Loucy (cell line): ENCODE measurements around the gene SLC22A16.
"Not testable (repeated sequence)": the region's sequence is repeated elsewhere in the genome, so short reads cannot be mapped to it uniquely, and the experiment has no call there.

Experiments used
- H2AFZ ChIP-seq: fragments of 200-600 bp; sonication (generic); 2 replicates; pipeline ENCODE4 v1.6.0; 2016; ENCODE audit warnings: antibody characterized with exemption, mild to moderate bottlenecking, low read length, moderate library complexity
- H3F3A ChIP-seq: fragments of 200-600 bp; 2 replicates; pipeline ENCODE4 v1.6.0; 2016; ENCODE audit warnings: antibody characterized with exemption, low read depth, mild to moderate bottlenecking
- H3K27me3 ChIP-seq: fragments of 200-600 bp; sonication (generic); 2 replicates; pipeline ENCODE4 v1.6.1; 2014; ENCODE audit warnings: low read length, mild to moderate bottlenecking; ENCODE audit not compliant: insufficient read depth, poor library complexity, severe bottlenecking
- H3K36me3 ChIP-seq: fragments of 200-600 bp; sonication (generic); 2 replicates; pipeline ENCODE4 v1.6.1; 2016; ENCODE audit warnings: low read length; ENCODE audit not compliant: insufficient read depth
- H3K4me1 ChIP-seq: fragments of 200-600 bp; sonication (generic); 2 replicates; pipeline ENCODE4 v1.5.1; 2014; ENCODE audit warnings: low read length, mild to moderate bottlenecking; ENCODE audit not compliant: insufficient read depth, poor library complexity, severe bottlenecking
- H3K4me2 ChIP-seq: fragments of 200-600 bp; sonication (generic); 2 replicates; pipeline ENCODE4 v1.6.0; 2014; ENCODE audit warnings: antibody characterized with exemption, low read length, low read depth, mild to moderate bottlenecking; ENCODE audit not compliant: poor library complexity, severe bottlenecking
- H3K4me3 ChIP-seq: fragments of 200-600 bp; sonication (generic); 2 replicates; pipeline ENCODE4 v1.5.1; 2014; ENCODE audit warnings: low read length, mild to moderate bottlenecking, mixed read lengths; ENCODE audit not compliant: poor library complexity, severe bottlenecking
- H3K79me2 ChIP-seq: fragments of 200-600 bp; sonication (generic); 2 replicates; pipeline ENCODE4 v1.6.1; 2014; ENCODE audit warnings: low read length; ENCODE audit not compliant: insufficient read depth
- H3K9ac ChIP-seq: fragments of 200-600 bp; sonication (generic); 2 replicates; pipeline ENCODE4 v1.6.0; 2014; ENCODE audit warnings: mild to moderate bottlenecking, low read depth, low read length, moderate library complexity; ENCODE audit not compliant: poor library complexity, severe bottlenecking
- H3K9me2 ChIP-seq: fragments of 200-600 bp; sonication (generic); replicated peaks from 2 replicates; pipeline ENCODE4 v1.6.1; 2016; ENCODE audit warnings: low read depth, low read length, mixed read lengths
- H3K9me3 ChIP-seq: fragments of 200-600 bp; sonication (generic); 2 replicates; pipeline ENCODE4 v1.6.1; 2014; ENCODE audit warnings: mild to moderate bottlenecking, antibody characterized with exemption, low read length, low read depth; ENCODE audit not compliant: insufficient read depth
- H4K20me1 ChIP-seq: fragments of 200-600 bp; sonication (generic); 2 replicates; pipeline ENCODE4 v1.6.0; 2014; ENCODE audit warnings: antibody characterized with exemption, low read length, mild to moderate bottlenecking; ENCODE audit not compliant: insufficient read depth, poor library complexity, severe bottlenecking
- EZH2phosphoT487 ChIP-seq: fragments of 200-600 bp; IDR thresholded peaks from 2 replicates; pipeline ENCODE4 v1.6.1; 2018; ENCODE audit warnings: antibody characterized with exemption, mild to moderate bottlenecking, moderate library complexity, borderline replicate concordance
- TF ChIP-seq, protein P1 (sequence below): fragments of 200-600 bp; sonication (generic); conservative IDR thresholded peaks from 2 replicates; pipeline ENCODE4 v1.5.1; 2014; ENCODE audit warnings: mild to moderate bottlenecking, antibody characterized with exemption, low read length

SLC22A16 gene

DNA sequence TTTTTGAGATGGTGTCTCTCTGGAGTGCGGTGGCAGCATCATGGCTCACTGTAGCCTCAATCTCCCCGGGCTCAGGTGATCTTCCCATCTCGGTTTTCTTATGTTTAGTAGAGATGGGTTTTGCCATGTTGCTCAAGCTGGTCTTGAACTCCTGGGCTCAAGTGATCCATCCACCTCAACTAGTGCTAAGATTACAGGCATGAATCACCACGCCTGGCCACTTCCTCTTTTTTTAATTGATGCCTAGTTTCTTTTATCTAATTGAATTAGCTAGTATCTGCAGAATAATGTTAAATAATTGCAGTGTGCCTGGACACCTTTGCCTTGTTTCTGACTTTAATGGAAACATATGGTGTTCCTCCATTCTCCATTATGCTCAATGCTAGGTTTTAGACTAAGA is 38.4 kb upstream of the SLC22A16 start:
- Histone ChIP-seq H3K27me3 (no peaks in the 10 kb centered on the region), H3K4me1 (no peaks in the 10 kb centered on the region), H3K9me2 (no peaks in the 10 kb centered on the region), H3K9ac (no peak overlapping the region), H4K20me1 (no peaks in the 10 kb centered on the region), H3K9me3 (no peaks in the 10 kb centered on the region), H3K79me2 (no peaks in the 10 kb centered on the region), H3K4me3 (no peak overlapping the region), H3F3A (no peaks in the 10 kb centered on the region), H3K4me2 (no peak overlapping the region), H2AFZ (no peak overlapping the region), H3K36me3 (no peaks in the 10 kb centered on the region)
- no peak for TF ChIP-seq EZH2phosphoT487
- TF ChIP-seq, protein P1, sequence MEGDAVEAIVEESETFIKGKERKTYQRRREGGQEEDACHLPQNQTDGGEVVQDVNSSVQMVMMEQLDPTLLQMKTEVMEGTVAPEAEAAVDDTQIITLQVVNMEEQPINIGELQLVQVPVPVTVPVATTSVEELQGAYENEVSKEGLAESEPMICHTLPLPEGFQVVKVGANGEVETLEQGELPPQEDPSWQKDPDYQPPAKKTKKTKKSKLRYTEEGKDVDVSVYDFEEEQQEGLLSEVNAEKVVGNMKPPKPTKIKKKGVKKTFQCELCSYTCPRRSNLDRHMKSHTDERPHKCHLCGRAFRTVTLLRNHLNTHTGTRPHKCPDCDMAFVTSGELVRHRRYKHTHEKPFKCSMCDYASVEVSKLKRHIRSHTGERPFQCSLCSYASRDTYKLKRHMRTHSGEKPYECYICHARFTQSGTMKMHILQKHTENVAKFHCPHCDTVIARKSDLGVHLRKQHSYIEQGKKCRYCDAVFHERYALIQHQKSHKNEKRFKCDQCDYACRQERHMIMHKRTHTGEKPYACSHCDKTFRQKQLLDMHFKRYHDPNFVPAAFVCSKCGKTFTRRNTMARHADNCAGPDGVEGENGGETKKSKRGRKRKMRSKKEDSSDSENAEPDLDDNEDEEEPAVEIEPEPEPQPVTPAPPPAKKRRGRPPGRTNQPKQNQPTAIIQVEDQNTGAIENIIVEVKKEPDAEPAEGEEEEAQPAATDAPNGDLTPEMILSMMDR, result no peak

DNA sequence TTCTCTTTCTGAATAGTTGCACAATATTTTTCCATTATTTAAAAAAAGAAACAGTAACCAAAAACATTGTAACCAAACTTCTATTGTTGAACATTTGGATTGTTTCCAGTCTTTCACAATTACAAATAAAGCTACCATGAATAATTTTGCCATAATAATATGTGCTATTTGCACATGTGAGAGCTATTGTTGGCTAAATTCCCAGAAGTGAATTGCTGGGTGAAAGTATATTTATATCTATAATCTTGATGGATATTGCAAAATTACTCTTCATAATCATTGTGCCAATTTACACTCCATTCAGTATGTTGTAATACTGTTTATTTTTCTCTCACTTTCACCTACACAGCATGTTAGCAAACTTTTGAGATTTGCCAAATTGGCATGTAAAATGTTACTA is 36.6 kb upstream of the SLC22A16 start:
- Histone ChIP-seq H3K9ac (no peak overlapping the region), H3K27me3 (no peaks in the 10 kb centered on the region), H3K4me3 (no peak overlapping the region), H3K79me2 (no peaks in the 10 kb centered on the region), H4K20me1 (no peaks in the 10 kb centered on the region), H3K9me2 (no peaks in the 10 kb centered on the region), H3K4me1 (no peaks in the 10 kb centered on the region), H3K36me3 (no peaks in the 10 kb centered on the region), H2AFZ (no peak overlapping the region), H3K9me3 (no peaks in the 10 kb centered on the region), H3F3A (no peaks in the 10 kb centered on the region), H3K4me2 (no peak overlapping the region)
- no peak for TF ChIP-seq EZH2phosphoT487
- TF ChIP-seq, protein P1, result no peak

DNA sequence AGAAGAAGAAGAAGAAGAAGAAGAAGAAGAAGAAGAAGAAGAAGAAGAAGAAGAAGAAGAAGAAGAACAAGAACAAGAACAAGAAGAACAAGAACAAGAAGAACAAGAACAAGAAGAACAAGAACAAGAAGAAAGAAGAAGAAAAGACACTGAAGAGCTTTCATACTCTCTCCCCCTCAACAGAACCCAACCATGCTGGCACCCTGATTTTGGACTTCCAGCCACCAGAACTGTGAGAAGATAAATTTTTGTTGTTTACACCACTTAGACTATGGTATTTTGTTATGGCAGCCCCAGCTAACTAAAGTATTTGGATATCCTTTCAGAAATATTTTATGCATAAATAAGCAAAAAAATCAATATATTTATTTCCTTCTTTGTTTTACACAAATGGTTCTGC is 36.1 kb upstream of the SLC22A16 start:
- H3K9me2 ChIP-seq, H3K4me2 ChIP-seq, H3K9me3 ChIP-seq, H2AFZ ChIP-seq, H4K20me1 ChIP-seq, H3K4me3 ChIP-seq, H3K79me2 ChIP-seq, H3K27me3 ChIP-seq, H3K36me3 ChIP-seq, H3K4me1 ChIP-seq, H3K9ac ChIP-seq, H3F3A ChIP-seq: not testable (repeated sequence)

DNA sequence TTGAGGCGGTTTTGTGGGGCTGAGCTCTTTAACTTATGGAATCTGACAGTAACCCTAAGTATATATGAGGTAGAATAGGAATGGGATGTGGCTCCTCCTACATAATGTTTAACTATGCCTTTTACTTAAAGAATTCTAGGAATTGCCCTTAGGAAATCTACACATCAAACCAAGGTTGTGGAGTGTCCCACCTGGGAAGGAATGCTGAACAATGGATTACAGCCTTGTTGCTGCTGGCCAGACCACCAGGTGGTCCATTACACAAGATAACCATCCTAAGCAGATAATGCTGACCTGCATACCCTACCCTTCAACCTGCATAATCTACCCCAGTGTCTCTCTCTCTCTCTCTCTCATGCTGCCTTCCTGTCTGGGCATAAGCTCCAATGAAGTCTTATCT is 35.0 kb upstream of the SLC22A16 start:
- no peaks in the 10 kb centered on the region for H4K20me1 ChIP-seq
- H3K9ac ChIP-seq, result no peak overlapping the region

More for the DNA sequence above, 35.0 kb upstream of the SLC22A16 start:
- Histone ChIP-seq H3K27me3 (no peaks in the 10 kb centered on the region), H2AFZ (no peak overlapping the region), H3K9me3 (no peaks in the 10 kb centered on the region), H3K4me3 (no peak overlapping the region), H3K4me1 (no peaks in the 10 kb centered on the region), H3K4me2 (no peak overlapping the region), H3F3A (no peaks in the 10 kb centered on the region), H3K79me2 (no peaks in the 10 kb centered on the region), H3K9me2 (no peaks in the 10 kb centered on the region), H3K36me3 (no peaks in the 10 kb centered on the region)
- TF ChIP-seq EZH2phosphoT487, result no peak
